ENCODE measurements around the gene RCN1.

The RCN1 gene

GRCh38 chr11:32153747-32154146 is 62.9 kb downstream of the RCN1 start:
- no peak for DNase-seq (ENCODE audit: low read depth)

- no peak for DNase-seq (ENCODE audit: low read depth)
These were observed 63.4 kb downstream of the RCN1 start for GRCh38 chr11:32154275-32154674.

Data from activated T-cell treated with anti-CD3 and anti-CD28 coated beads for 48 hours (primary cell).